GM21390 (cell line): ENCODE measurements around the gene GABRG1.

ENCODE experiments used
- ATAC-seq: cut with Tn5 transposase; IDR thresholded peaks from one replicate; pipeline ENCODE4 v1.9.1; 2021; ENCODE audit not compliant: unreplicated experiment

The GABRG1 gene

GRCh38 chr4:46123913-46124755 lies at the start of gene GABRG1:
Gene GABRG1 (minus strand): TSS chr4:46124054. CDS start chr4:46123913, 141 bp downstream.
- no peak for ATAC-seq

- ATAC-seq = no peak
Measured at GRCh38 chr4:46146993-46147392, 23.1 kb upstream of the GABRG1 start.

GRCh38 chr4:46131498-46132057 lies 7.7 kb upstream of the GABRG1 start:
- no peak for ATAC-seq

GRCh38 chr4:46124773-46125413 lies 1.0 kb upstream of the GABRG1 start:
- no peak for ATAC-seq

- no peak for ATAC-seq
Measured at GRCh38 chr4:46081674-46082073, 42.2 kb downstream of the GABRG1 start.

GRCh38 chr4:46081248-46081647 lies 42.6 kb downstream of the GABRG1 start:
- ATAC-seq = no peak

GRCh38 chr4:46073778-46074177 lies 50.1 kb downstream of the GABRG1 start:
- no peak for ATAC-seq

GRCh38 chr4:46051392-46051791 lies 72.5 kb downstream of the GABRG1 start:
- ATAC-seq = no peak

- no peak for ATAC-seq
Measured at GRCh38 chr4:46032056-46032455, 91.8 kb downstream of the GABRG1 start.

- ATAC-seq = no peak
Measured at GRCh38 chr4:46016306-46016705, 107.5 kb downstream of the GABRG1 start.

- no peak for ATAC-seq
Measured at GRCh38 chr4:45992728-45993127, 131.1 kb downstream of the GABRG1 start.

GRCh38 chr4:45989775-45990174 lies 134.1 kb downstream of the GABRG1 start:
- no peak for ATAC-seq

- ATAC-seq = no peak
Measured at GRCh38 chr4:45987858-45988257, 136.0 kb downstream of the GABRG1 start.
